Mucosa of stomach (tissue), 1 donor: ENCODE results near the gene PLEKHB1.

ENCODE experiments used
- H3K27me3 ChIP-seq: one replicate; pipeline ENCODE4 v1.7.0; 2013; ENCODE audit warnings: mild to moderate bottlenecking, low read length; ENCODE audit not compliant: control insufficient read depth, insufficient read depth
- H3K36me3 ChIP-seq: one replicate; pipeline ENCODE4 v1.7.0; 2013; ENCODE audit warnings: low read length; ENCODE audit not compliant: control insufficient read depth, insufficient read depth
- H3K4me1 ChIP-seq: one replicate; pipeline ENCODE4 v1.7.0; 2013; ENCODE audit warnings: mild to moderate bottlenecking, low read length; ENCODE audit not compliant: control insufficient read depth, insufficient read depth
- H3K4me3 ChIP-seq: one replicate; pipeline ENCODE4 v1.7.0; 2013; ENCODE audit warnings: low read length
- H3K9ac ChIP-seq: one replicate; pipeline ENCODE4 v1.7.0; 2013; ENCODE audit warnings: mild to moderate bottlenecking, low read length, moderate library complexity
- H3K9me3 ChIP-seq: one replicate; pipeline ENCODE4 v1.7.0; 2013; ENCODE audit warnings: mild to moderate bottlenecking, low read length, moderate library complexity; ENCODE audit not compliant: control insufficient read depth
- donor health status: Pancreatic carcinoma.

The PLEKHB1 gene

GRCh38 chr11:73645972-73646631 lies at the start of gene PLEKHB1:
PLEKHB1 (plus strand) TSS chr11:73646581; CDS start chr11:73646609, 28 bp downstream.
- Histone ChIP-seq H3K4me3 (peak within 1 kb of the TSS; percentile 47), H3K9ac (no peak within 1 kb of the TSS)

GRCh38 chr11:73597336-73597955 lies 48.9 kb upstream of the PLEKHB1 start:
- Histone ChIP-seq H3K36me3 (no peaks in the 10 kb centered on the region), H3K4me1 (peaks cover 10% of the 10 kb centered on the region), H3K9me3 (no peaks in the 10 kb centered on the region), H3K27me3 (no peaks in the 10 kb centered on the region), H3K9ac (peak overlapping the region; percentile 75), H3K4me3 (peak overlapping the region; percentile 22)

More at GRCh38 chr11:73645972-73646631, at the start of gene PLEKHB1:
- H3K9me3 ChIP-seq, result no peaks in the 10 kb centered on the region
- H3K4me1 ChIP-seq, result peaks cover 20% of the 10 kb centered on the region
- no peaks in the 10 kb centered on the region for H3K36me3 ChIP-seq
- peaks cover 9% of the 10 kb centered on the region for H3K27me3 ChIP-seq

DNA sequence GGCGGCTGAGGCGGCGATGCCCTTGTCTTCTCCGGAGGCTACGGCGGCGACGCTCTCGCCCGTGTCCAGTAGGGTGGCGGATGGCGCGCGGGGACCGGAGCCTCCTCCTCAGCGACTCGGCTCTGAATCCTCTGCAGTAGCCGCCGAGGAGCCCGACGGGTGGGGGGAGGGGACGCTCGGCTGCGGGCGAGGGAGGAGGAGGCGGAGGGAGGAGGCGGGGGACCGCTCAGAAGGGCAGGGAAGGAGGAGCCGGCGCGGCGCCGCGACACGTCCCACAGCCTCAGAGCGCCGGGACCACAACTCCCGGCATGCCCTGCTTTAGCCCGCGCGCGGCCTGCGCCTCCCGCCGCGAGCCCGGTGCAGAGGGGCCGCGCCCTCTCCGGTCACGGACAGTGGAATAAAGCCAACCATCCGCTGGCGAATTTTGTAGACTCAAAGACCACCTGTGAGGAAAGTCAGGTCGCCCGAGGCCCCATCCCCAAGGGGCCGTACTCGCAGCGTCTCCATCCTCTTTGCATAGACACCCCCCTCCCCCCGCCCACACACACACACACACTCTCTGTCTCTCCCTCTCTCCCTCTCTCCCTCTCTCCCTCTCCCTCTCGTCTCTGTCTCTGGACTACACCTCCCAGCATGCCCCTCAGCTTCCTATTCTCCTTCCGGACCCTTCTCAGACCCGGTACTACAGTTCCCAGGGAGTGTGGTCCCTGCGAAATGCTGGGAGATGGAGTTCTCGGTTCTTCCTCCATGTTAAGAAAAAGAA lies 48.2 kb upstream of the PLEKHB1 start, which contains the start of gene FAM168A:
Gene FAM168A, minus strand, starts transcription at position 157 of the 763 bp plus-strand sequence. CDS start 129,638 bp downstream, outside the sequence.
- H3K27me3 ChIP-seq, result no peaks in the 10 kb centered on the region
- peaks cover 10% of the 10 kb centered on the region for H3K4me1 ChIP-seq
- H3K9ac ChIP-seq, result peak within 1 kb of the TSS; percentile 75
- no peaks in the 10 kb centered on the region for H3K9me3 ChIP-seq
- no peaks in the 10 kb centered on the region for H3K36me3 ChIP-seq
- H3K4me3 ChIP-seq, result peak within 1 kb of the TSS; percentile 53

- no peaks in the 10 kb centered on the region for H3K36me3 ChIP-seq
- H3K27me3 ChIP-seq, result no peaks in the 10 kb centered on the region
- peak overlapping the region; percentile 75 for H3K9ac ChIP-seq
- H3K4me1 ChIP-seq, result peaks cover 10% of the 10 kb centered on the region
- peak overlapping the region; percentile 53 for H3K4me3 ChIP-seq
- H3K9me3 ChIP-seq, result no peaks in the 10 kb centered on the region
These were observed 47.5 kb upstream of the PLEKHB1 start for GRCh38 chr11:73598719-73599379.

GRCh38 chr11:73612601-73613140 lies 33.7 kb upstream of the PLEKHB1 start:
- Histone ChIP-seq H3K36me3 (no peaks in the 10 kb centered on the region), H3K4me1 (no peaks in the 10 kb centered on the region), H3K9me3 (no peaks in the 10 kb centered on the region), H3K4me3 (no peak overlapping the region), H3K27me3 (no peaks in the 10 kb centered on the region), H3K9ac (no peak overlapping the region)

DNA sequence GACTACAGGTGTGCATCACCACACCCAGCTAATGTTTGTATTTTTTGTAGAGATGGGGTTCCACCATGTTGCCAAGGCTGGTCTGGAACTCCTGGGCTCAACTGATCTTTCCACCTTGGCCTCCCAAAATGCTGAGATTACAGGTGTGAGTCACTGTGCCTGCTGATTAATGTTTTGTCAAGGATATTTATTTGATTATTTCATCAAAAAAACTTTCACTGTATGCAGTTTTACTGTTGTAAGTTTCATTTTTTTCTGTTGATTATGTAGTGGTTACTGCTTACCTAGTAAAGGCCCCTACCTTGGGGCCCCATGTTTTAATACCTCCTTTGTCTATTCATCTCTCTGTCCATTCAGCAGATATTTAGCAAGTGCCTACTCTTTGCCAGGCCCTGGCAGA lies 31.8 kb upstream of the PLEKHB1 start:
- no peaks in the 10 kb centered on the region for H3K27me3 ChIP-seq
- no peak overlapping the region for H3K4me3 ChIP-seq
- no peaks in the 10 kb centered on the region for H3K36me3 ChIP-seq
- no peaks in the 10 kb centered on the region for H3K9me3 ChIP-seq
- H3K4me1 ChIP-seq, result no peaks in the 10 kb centered on the region
- H3K9ac ChIP-seq, result no peak overlapping the region

GRCh38 chr11:73622926-73623593 lies 23.3 kb upstream of the PLEKHB1 start:
- H3K4me1 ChIP-seq, result no peaks in the 10 kb centered on the region
- no peaks in the 10 kb centered on the region for H3K36me3 ChIP-seq
- no peak overlapping the region for H3K4me3 ChIP-seq
- H3K9ac ChIP-seq, result no peak overlapping the region
- H3K27me3 ChIP-seq, result no peaks in the 10 kb centered on the region
- no peaks in the 10 kb centered on the region for H3K9me3 ChIP-seq

GRCh38 chr11:73623686-73624085 lies 22.7 kb upstream of the PLEKHB1 start:
- Histone ChIP-seq H3K27me3 (no peaks in the 10 kb centered on the region), H3K9ac (no peak overlapping the region), H3K4me1 (no peaks in the 10 kb centered on the region), H3K9me3 (no peaks in the 10 kb centered on the region), H3K4me3 (no peak overlapping the region), H3K36me3 (no peaks in the 10 kb centered on the region)

DNA sequence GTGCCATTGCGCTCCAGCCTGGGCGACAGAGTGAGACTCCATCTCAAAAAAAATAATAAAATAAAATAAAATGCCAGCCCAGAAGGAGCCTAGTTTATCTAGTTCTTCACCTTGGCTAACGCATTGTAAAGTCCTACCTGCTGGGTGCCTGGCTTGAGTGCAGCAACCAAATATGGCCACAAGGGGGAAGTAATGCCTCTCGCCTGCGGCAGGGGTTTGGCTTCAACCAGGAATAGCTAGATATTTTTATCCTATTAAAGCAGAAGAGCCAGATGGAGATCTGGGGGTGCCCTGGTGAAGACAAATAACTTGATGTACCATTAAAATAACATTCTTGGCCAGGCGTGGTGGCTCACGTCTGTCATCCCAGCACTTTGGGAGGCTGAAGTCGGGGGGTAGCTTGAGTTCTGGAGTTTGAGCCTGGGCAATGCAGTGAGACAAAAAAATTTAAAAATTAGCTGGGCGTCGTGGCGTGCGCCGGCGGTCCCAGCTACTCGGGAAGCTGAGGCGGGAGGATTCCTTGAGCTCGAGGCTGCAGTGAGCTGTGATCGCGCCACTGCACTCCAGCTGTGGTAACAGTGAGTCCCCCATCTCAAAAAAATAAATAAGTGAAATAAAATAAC lies 20.6 kb upstream of the PLEKHB1 start:
- Histone ChIP-seq H3K27me3 (no peaks in the 10 kb centered on the region), H3K4me1 (no peaks in the 10 kb centered on the region), H3K4me3 (no peak overlapping the region), H3K9ac (no peak overlapping the region), H3K9me3 (no peaks in the 10 kb centered on the region), H3K36me3 (no peaks in the 10 kb centered on the region)

DNA sequence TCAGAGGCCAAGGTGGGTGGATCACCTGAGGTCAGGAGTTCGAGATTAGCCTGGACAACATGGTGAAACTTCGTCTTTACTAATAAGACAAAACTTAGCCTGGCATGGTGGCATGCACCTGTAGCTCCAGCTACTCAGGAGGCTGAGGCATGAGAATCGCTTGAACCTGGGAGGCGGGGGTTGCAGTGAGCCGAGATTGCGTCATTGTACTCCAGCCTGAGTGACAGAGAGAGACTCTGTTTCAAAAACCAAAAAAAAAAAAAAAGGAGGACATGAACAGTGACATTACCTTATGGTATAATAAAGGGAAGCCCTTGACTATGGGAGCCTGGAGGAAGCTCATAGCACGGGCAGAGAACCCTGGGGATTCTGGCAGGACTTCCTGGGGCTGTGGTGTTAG lies 16.5 kb upstream of the PLEKHB1 start:
- Histone ChIP-seq H3K4me3 (no peak overlapping the region), H3K27me3 (no peaks in the 10 kb centered on the region), H3K4me1 (no peaks in the 10 kb centered on the region), H3K9ac (no peak overlapping the region), H3K9me3 (no peaks in the 10 kb centered on the region), H3K36me3 (no peaks in the 10 kb centered on the region)

DNA sequence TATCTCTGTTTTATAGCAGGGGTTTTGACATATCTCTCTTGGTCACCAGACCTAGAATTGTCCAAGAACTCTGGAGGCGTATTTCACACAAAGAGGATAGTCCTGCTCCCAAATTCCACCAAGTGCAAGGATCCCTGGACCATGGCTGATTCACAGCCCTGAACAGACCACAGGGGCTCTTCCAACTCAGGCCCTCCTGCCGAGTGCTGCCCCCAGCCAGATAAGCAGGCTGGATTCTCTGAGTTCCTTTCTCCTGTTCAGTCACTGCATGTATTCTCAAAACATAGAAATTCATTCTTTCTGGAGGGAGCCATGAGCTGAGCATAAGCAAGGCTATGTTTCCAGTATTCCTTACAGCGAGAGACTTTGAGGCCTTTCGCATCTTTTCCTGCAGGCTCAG lies 13.4 kb upstream of the PLEKHB1 start:
- Histone ChIP-seq H3K27me3 (no peaks in the 10 kb centered on the region), H3K9ac (no peak overlapping the region), H3K4me3 (no peak overlapping the region), H3K4me1 (no peaks in the 10 kb centered on the region), H3K36me3 (no peaks in the 10 kb centered on the region), H3K9me3 (no peaks in the 10 kb centered on the region)
